Neuronal stem cell (in vitro differentiated cells): ENCODE measurements around the gene THAP4.
A peak's percentile ranks its signal among the peaks of the same experiment; 100 is the strongest.

Experiments
- DNase-seq: peaks from one replicate; pipeline ENCODE4 v3.0.0-alpha.2; 2013; ENCODE audit warnings: low spot score
- H2AFZ ChIP-seq: one replicate; pipeline ENCODE4 v1.6.1; 2013; ENCODE audit warnings: mild to moderate bottlenecking, low read length, inconsistent platforms
- H2AK5ac ChIP-seq: 2 replicates; pipeline ENCODE4 v1.6.1; 2013; ENCODE audit warnings: low read depth, mild to moderate bottlenecking, inconsistent platforms, low read length, moderate library complexity, mixed read lengths
- H2BK120ac ChIP-seq: 2 replicates; pipeline ENCODE4 v1.6.1; 2013; ENCODE audit warnings: low read depth, mild to moderate bottlenecking, inconsistent platforms, low read length, moderate library complexity, mixed read lengths
- H2BK12ac ChIP-seq: one replicate; pipeline ENCODE4 v1.6.1; 2013; ENCODE audit warnings: low read length, inconsistent platforms
- H2BK15ac ChIP-seq: 2 replicates; pipeline ENCODE4 v1.6.1; 2013; ENCODE audit warnings: mild to moderate bottlenecking, low read length, inconsistent platforms, mixed read lengths
- H2BK5ac ChIP-seq: one replicate; pipeline ENCODE4 v1.6.1; 2013; ENCODE audit warnings: inconsistent platforms, mild to moderate bottlenecking, low read length, moderate library complexity
- H3K14ac ChIP-seq: one replicate; pipeline ENCODE4 v1.6.1; 2013; ENCODE audit warnings: low read length, inconsistent platforms
- H3K18ac ChIP-seq: 2 replicates; pipeline ENCODE4 v1.6.1; 2013; ENCODE audit warnings: low read length, inconsistent platforms
- H3K23ac ChIP-seq: 2 replicates; pipeline ENCODE4 v1.6.1; 2013; ENCODE audit warnings: low read depth, mild to moderate bottlenecking, mixed read lengths, low read length, inconsistent platforms; ENCODE audit not compliant: poor library complexity
- H3K27ac ChIP-seq: replicated peaks from 3 replicates; pipeline ENCODE4 v1.5.1; 2013; ENCODE audit warnings: low read length, inconsistent platforms
- H3K27me3 ChIP-seq, 3 experiments: 2 replicates each; pipeline ENCODE4 v1.6.1; 2013; ENCODE audit warnings: low read length in 3 of 3, mild to moderate bottlenecking in 2 of 3, inconsistent platforms in 1 of 3, low read depth in 1 of 3, mixed read lengths in 1 of 3, moderate library complexity in 1 of 3; ENCODE audit not compliant: control insufficient read depth in 3 of 3, insufficient read depth in 3 of 3
- H3K36me3 ChIP-seq, 2 donors: replicated peaks in 1 of 2; 2 replicates each; pipeline ENCODE4 v1.6.1; 2013; ENCODE audit warnings: low read length in 2 of 2; ENCODE audit not compliant: control insufficient read depth in 2 of 2, insufficient read depth in 2 of 2
- H3K4ac ChIP-seq: 2 replicates; pipeline ENCODE4 v1.6.1; 2013; ENCODE audit warnings: inconsistent platforms, mild to moderate bottlenecking, low read length, moderate library complexity
- H3K4me1 ChIP-seq, 2 donors: 1 replicate in 1 of 2; 2 replicates in 1 of 2; pipeline ENCODE4 v1.6.1; 2013; ENCODE audit warnings: low read length in 2 of 2, low read depth in 1 of 2; ENCODE audit not compliant: control insufficient read depth in 2 of 2, insufficient read depth in 1 of 2
- H3K4me2 ChIP-seq: one replicate; pipeline ENCODE4 v1.6.1; 2013; ENCODE audit warnings: mild to moderate bottlenecking, low read length, inconsistent platforms; ENCODE audit not compliant: insufficient read depth, poor library complexity, severe bottlenecking
- H3K4me3 ChIP-seq, 2 donors: 2 replicates each; pipeline ENCODE4 v1.5.1; 2013; ENCODE audit warnings: low read length in 2 of 2, mild to moderate bottlenecking in 2 of 2, inconsistent platforms in 1 of 2, moderate library complexity in 1 of 2
- H3K79me1 ChIP-seq: one replicate; pipeline ENCODE4 v1.6.1; 2013; ENCODE audit warnings: low read depth, mild to moderate bottlenecking, inconsistent platforms, low read length, moderate library complexity
- H3K9ac ChIP-seq: one replicate; pipeline ENCODE4 v1.6.1; 2013; ENCODE audit warnings: mild to moderate bottlenecking, low read depth, low read length, inconsistent platforms; ENCODE audit not compliant: poor library complexity
- H3K9me3 ChIP-seq, 2 donors: replicated peaks in 1 of 2; 2 replicates each; pipeline versions ENCODE3 to v1.6.1; 2013; ENCODE audit warnings: low read length in 2 of 2, mild to moderate bottlenecking in 2 of 2, inconsistent platforms in 1 of 2, low read depth in 1 of 2, mixed read lengths in 1 of 2, moderate library complexity in 1 of 2; ENCODE audit not compliant: control insufficient read depth in 2 of 2, insufficient read depth in 1 of 2
- H4K8ac ChIP-seq: one replicate; pipeline ENCODE4 v1.6.1; 2013; ENCODE audit warnings: low read depth, mild to moderate bottlenecking, inconsistent platforms, low read length, moderate library complexity
- H4K91ac ChIP-seq: one replicate; pipeline ENCODE4 v1.6.1; 2013; ENCODE audit warnings: low read length, low read depth, mild to moderate bottlenecking, inconsistent platforms; ENCODE audit not compliant: poor library complexity
- WGBS, 2 donors: extraction: QIAGEN DNeasy Blood & Tissue Kit; methylation state at CpG; one replicate each; pipeline ENCODE4 v1.1.7; 2013; ENCODE audit warnings: missing lambda C conversion rate in 2 of 2, mixed read lengths in 1 of 2; ENCODE audit not compliant: insufficient read length in 2 of 2, insufficient replicate concordance in 1 of 2; ENCODE audit errors: extremely low coverage in 2 of 2; 5-methylcytosine and 5-hydroxymethylcytosine counted together

The THAP4 gene

DNA sequence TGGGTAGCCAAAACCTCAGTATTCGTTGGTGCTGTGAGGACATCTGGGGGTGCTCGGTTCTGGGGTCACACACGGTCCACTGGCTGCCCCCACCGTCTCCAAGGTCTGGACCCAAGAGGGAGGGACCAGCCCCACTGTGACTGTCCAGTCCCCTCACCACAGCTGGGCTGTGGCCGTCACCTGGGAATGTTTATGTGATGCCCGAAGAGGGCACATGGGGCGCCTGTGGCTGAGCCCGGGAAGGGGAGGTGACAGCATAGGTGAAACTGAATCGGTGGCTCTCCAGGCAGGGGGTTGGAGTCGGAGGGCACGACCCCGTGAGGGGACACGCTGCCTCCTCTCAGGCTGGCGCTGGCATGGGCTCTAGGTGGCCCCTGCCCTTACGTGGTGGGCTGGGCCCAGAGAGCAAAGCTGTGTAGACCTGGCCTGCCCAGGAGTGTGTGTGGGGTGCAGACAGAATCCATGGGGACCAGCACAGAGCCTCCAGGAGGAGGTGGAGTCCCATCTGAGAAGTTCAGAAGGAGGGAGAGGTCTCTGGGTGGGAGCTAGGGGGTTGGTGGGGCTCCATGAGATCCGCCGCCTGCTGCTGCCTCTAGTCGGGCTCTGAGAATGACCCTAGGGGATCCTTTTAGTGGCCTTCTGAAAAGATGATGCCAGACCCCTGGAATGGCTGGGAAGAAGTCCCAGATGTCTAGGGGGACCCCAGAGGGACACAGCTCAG lies 76.6 kb downstream of the THAP4 start:
- H3K18ac ChIP-seq = peak overlapping the region; percentile 70
- DNase-seq = no peak
- no peak overlapping the region for H2BK12ac ChIP-seq
- WGBS, 2 donors = no CpG with 5 or more reads among the region's 18 CpGs
- no peak overlapping the region for H4K91ac ChIP-seq
- peak overlapping the region; percentile 75 for H3K23ac ChIP-seq
- no peak overlapping the region for H2BK15ac ChIP-seq
- H2BK120ac ChIP-seq = no peak overlapping the region
- no peak overlapping the region for H3K14ac ChIP-seq
- H3K36me3 ChIP-seq = no peaks in the 10 kb centered on the region
- no peak overlapping the region for H2AFZ ChIP-seq
- H3K9me3 ChIP-seq = peaks cover 11 to 20% of the 10 kb centered on the region in 2 donors
- peak overlapping the region; percentile 76 for H2AK5ac ChIP-seq
- no peak overlapping the region for H3K27ac ChIP-seq
- H3K4me3 ChIP-seq = no peak overlapping the region
- H3K27me3 ChIP-seq = peaks cover 4 to 36% (median 23%) of the 10 kb centered on the region in 3 experiments
- no peak overlapping the region for H3K9ac ChIP-seq
- no peak overlapping the region for H2BK5ac ChIP-seq
- no peak overlapping the region for H3K4ac ChIP-seq
- peak overlapping the region; percentile 74 for H4K8ac ChIP-seq
- no peak overlapping the region for H3K4me2 ChIP-seq
- H3K79me1 ChIP-seq = peaks cover 8% of the 10 kb centered on the region
- peaks cover 3 to 4% of the 10 kb centered on the region in 2 donors for H3K4me1 ChIP-seq

DNA sequence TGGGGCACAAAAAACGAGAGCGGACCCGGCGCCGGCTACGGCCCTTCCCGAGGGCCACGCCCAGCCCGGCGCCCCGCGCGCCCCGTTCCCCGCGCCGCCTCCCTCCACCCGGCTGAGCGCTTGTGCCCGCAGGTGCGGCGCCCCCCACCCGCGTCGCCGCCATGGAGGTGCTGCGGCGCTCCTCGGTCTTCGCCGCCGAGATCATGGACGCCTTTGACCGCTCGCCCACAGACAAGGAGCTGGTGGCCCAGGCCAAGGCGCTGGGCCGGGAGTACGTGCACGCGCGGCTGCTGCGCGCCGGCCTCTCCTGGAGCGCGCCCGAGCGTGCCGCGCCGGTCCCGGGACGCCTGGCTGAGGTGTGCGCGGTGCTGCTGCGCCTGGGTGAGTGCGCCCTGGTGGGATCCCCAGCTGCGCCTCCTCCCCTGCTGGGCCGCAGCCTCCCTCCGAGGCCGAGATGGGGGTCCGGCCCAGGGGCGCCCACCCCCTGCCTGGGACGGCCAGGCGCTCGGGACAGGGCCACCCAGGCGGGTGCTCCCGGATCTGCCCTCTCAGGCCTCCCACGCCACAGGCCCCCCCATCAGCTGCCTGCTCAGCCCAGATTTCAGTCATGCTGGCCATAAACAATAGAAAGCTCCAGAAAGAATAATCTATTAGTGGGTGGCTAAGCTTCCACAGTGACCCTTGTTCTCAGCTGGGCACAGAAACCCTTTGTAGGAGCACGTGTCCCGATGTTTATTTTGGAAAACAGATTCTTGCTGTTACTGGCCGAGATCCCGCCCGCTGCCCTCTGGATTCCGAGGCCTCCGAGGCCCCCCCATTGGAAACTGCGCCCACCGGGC lies 77.4 kb downstream of the THAP4 start:
- H3K4me3 ChIP-seq = peak overlapping the region; percentile 44 to 84
- H2BK120ac ChIP-seq = peak overlapping the region; percentile 72
- H3K4me2 ChIP-seq = peak overlapping the region; percentile 98
- peak overlapping the region; percentile 38 for H3K14ac ChIP-seq
- H3K27ac ChIP-seq = no peak overlapping the region
- peak overlapping the region; percentile 89 for H3K23ac ChIP-seq
- H2BK12ac ChIP-seq = peak overlapping the region; percentile 41
- peaks cover 0 to 4% of the 10 kb centered on the region in 2 donors for H3K4me1 ChIP-seq
- peak overlapping the region; percentile 26 for H2BK15ac ChIP-seq
- H3K9ac ChIP-seq = peak overlapping the region; percentile 84
- H3K79me1 ChIP-seq = peaks cover 2% of the 10 kb centered on the region
- peak overlapping the region; percentile 91 for H3K18ac ChIP-seq
- H2AFZ ChIP-seq = peak overlapping the region; percentile 96
- no peak for DNase-seq
- H3K36me3 ChIP-seq = no peaks in the 10 kb centered on the region
- H3K4ac ChIP-seq = peak overlapping the region; percentile 66
- no peak overlapping the region for H4K8ac ChIP-seq
- no peak overlapping the region for H4K91ac ChIP-seq
- H3K9me3 ChIP-seq = peaks cover 11 to 20% of the 10 kb centered on the region in 2 donors
- WGBS, 2 donors = no CpG with 5 or more reads among the region's 78 CpGs
- H3K27me3 ChIP-seq = peaks cover 4 to 36% (median 23%) of the 10 kb centered on the region in 3 experiments
- peak overlapping the region; percentile 76 for H2AK5ac ChIP-seq
- H2BK5ac ChIP-seq = no peak overlapping the region

DNA sequence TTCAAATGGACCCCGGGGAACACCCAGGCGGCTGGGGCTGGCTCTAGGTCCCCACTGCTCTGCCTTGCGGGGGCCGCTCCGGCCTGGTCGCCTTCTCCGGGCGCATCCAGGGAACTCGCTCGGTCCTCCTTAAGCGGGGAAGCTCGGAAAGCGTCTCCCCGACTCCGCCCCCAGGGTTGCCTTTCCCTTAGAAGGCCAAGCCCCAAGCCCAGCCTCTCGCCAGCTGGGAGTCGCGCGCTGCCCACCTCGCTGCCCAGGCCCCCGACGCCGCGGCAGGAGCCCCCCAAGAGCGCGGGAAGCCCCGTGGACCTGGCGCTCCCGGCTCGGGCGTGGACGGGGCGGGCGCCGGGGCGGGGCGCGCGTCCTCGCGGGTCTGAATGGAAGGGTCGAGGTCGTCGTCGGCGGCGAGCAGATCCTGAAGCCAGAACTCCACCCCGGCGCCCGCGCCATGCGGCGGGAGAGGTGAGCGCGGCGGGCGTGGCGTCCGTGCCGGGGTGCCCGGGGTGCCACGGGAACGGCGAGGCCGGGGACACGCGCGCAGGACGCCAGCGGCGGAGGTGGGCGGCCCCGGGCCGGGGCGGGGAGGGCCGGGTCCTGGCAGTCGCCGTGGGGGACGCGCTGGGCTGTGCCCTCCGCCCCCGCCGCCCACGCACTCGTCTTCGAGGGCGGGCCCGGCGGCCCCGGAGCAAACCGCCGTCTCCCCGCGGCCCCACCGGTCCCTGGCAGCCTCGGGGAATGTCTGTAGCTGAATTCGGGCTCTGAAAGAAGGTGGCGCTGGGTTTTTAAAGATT lies 78.2 kb downstream of the THAP4 start, which contains the start of gene BOK:
BOK (plus strand) TSS at position 214 of the 791 bp plus-strand sequence. CDS start 739 bp downstream, outside the sequence.
- peak within 1 kb of the TSS; percentile 96 for H2AFZ ChIP-seq
- H3K4ac ChIP-seq = peak within 1 kb of the TSS; percentile 66
- no CpG with 5 or more reads among the region's 98 CpGs for WGBS, 2 donors
- peak within 1 kb of the TSS; percentile 72 for H2BK120ac ChIP-seq
- no peak within 1 kb of the TSS for H2BK5ac ChIP-seq
- no peak for DNase-seq
- no peaks in the 10 kb centered on the region for H3K36me3 ChIP-seq
- peak within 1 kb of the TSS; percentile 91 for H3K18ac ChIP-seq
- peak within 1 kb of the TSS; percentile 41 for H2BK12ac ChIP-seq
- H4K91ac ChIP-seq = no peak within 1 kb of the TSS
- peak within 1 kb of the TSS; percentile 37 for H2BK15ac ChIP-seq
- H2AK5ac ChIP-seq = peak within 1 kb of the TSS; percentile 63
- H3K4me2 ChIP-seq = peak within 1 kb of the TSS; percentile 98
- H3K4me1 ChIP-seq = peaks cover under 1 to 4% of the 10 kb centered on the region in 2 donors
- peak within 1 kb of the TSS; percentile 84 for H3K9ac ChIP-seq
- no peak within 1 kb of the TSS for H4K8ac ChIP-seq
- H3K9me3 ChIP-seq = peaks cover 11 to 20% of the 10 kb centered on the region in 2 donors
- H3K27ac ChIP-seq = no peak within 1 kb of the TSS
- peak within 1 kb of the TSS; percentile 38 for H3K14ac ChIP-seq
- H3K27me3 ChIP-seq = peaks cover 4 to 36% (median 23%) of the 10 kb centered on the region in 3 experiments
- peak within 1 kb of the TSS; percentile 44 to 84 for H3K4me3 ChIP-seq
- H3K23ac ChIP-seq = peak within 1 kb of the TSS; percentile 89
- H3K79me1 ChIP-seq = no peaks in the 10 kb centered on the region
